Peyer's patch (tissue), 4 donors: Measurements from ENCODE around the gene SPINT1. TPM values are rescaled to one million over a fixed set of nuclear protein-coding genes. Genes with fewer than 3 reads are reported as not detected.

Experiments used
- DNase-seq, 3 donors: peaks; one replicate each; pipeline ENCODE4 v3.0.0-alpha.2; 2017 to 2019
- H3K27ac ChIP-seq, 4 donors: fragments of 200-600 bp; sonication (generic); one replicate each; pipeline ENCODE4 v1.5.1; 2016 to 2019
- H3K27me3 ChIP-seq, 2 donors: fragments of 200-600 bp; sonication (generic); one replicate each; pipeline ENCODE4 v1.5.1; 2019
- H3K36me3 ChIP-seq, 3 donors: fragments of 200-600 bp; sonication (generic); one replicate each; pipeline ENCODE4 v1.5.1; 2016 to 2019
- H3K4me1 ChIP-seq, 4 donors: fragments of 200-600 bp; sonication (generic); one replicate each; pipeline ENCODE4 v1.5.1; 2016 to 2019
- H3K4me3 ChIP-seq, 4 donors: fragments of 200-600 bp; sonication (generic); 1 replicate in 3 of 4; 2 replicates in 1 of 4; pipeline ENCODE4 v1.5.1; 2016 to 2019; ENCODE audit warnings: mild to moderate bottlenecking in 1 of 4
- H3K9me3 ChIP-seq, 4 donors: fragments of 200-600 bp; sonication (generic); one replicate each; pipeline ENCODE4 v1.5.1; 2016 to 2019; ENCODE audit warnings: mild to moderate bottlenecking in 1 of 4
- POLR2A ChIP-seq, 2 donors: fragments of 450-650 bp; IDR thresholded peaks; one replicate each; pipeline ENCODE4 v1.5.1; 2017; ENCODE audit warnings: antibody characterized with exemption in 2 of 2, mild to moderate bottlenecking in 2 of 2, moderate library complexity in 2 of 2
- total RNA-seq, 4 donors: library from RNA; depleted of rRNA; stranded (reverse); fragments of >200 nt; gene quantifications; one replicate each; pipeline ENCODE4 v1.1.0, GENCODE V29; 2016
- TF ChIP-seq, protein P1 (sequence below), 6 experiments: fragments of 450-650 bp in 4 of 6; fragments of 200-600 bp in 2 of 6; sonication (generic) in 1 of 6; IDR thresholded peaks; one replicate each; pipeline ENCODE4 v1.5.1; 2017 to 2019; ENCODE audit warnings: antibody characterized with exemption in 6 of 6, mild to moderate bottlenecking in 3 of 6, moderate library complexity in 1 of 6

SPINT1 gene
- total RNA-seq, 4 donors from 2014 or later: 103 to 991 (median 784) TPM

DNA sequence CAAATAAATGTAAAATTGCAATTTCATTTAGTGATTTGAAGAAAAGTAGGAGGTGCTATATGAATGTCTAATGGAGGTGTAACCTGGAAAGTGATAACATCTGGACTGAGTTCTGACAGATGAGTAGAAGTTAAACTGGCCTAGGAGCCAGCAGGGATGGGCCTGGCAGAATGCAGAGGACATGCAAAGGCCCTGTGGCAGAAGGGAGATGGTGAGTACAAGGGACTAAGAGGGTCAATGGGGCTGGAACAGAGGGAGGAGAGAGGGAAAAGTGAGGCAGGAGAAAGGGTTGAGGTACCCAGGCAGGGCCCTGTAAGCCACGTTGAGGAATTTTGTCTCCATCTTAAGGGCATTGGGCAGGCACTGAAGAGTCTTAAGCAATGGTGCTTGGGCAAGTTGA lies 12.0 kb upstream of the SPINT1 start:
- no peak overlapping the region for H3K4me3 ChIP-seq
- no peak overlapping the region for H3K27ac ChIP-seq
- no peaks in the 10 kb centered on the region for H3K36me3 ChIP-seq
- H3K27me3 ChIP-seq: no peaks in the 10 kb centered on the region
- TF ChIP-seq POLR2A (IDR thresholded peaks at IDR 0.05): no peak
- H3K9me3 ChIP-seq: no peaks in the 10 kb centered on the region
- no peaks in the 10 kb centered on the region for H3K4me1 ChIP-seq
- no peak for DNase-seq

DNA sequence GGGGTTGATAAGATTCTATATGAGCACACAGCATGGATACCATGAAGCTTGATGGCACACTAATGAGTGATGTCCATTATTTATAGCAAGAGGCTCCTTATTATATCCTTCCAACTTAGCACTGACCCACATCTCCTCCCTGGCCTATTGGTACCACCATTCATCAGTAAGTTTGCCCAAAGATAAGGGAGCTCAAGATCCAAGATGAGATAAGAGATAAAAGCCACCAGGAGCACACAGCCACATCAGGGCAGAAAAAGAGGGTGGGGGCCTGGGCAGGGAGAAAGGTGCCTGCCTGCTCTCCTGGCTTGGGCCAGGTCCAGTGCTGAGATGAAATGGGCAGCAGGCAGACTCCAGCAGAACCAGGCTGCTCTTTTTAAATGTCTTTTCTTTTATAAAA lies 10.9 kb upstream of the SPINT1 start:
- H3K9me3 ChIP-seq: no peaks in the 10 kb centered on the region
- DNase-seq: no peak
- TF ChIP-seq, protein P1, sequence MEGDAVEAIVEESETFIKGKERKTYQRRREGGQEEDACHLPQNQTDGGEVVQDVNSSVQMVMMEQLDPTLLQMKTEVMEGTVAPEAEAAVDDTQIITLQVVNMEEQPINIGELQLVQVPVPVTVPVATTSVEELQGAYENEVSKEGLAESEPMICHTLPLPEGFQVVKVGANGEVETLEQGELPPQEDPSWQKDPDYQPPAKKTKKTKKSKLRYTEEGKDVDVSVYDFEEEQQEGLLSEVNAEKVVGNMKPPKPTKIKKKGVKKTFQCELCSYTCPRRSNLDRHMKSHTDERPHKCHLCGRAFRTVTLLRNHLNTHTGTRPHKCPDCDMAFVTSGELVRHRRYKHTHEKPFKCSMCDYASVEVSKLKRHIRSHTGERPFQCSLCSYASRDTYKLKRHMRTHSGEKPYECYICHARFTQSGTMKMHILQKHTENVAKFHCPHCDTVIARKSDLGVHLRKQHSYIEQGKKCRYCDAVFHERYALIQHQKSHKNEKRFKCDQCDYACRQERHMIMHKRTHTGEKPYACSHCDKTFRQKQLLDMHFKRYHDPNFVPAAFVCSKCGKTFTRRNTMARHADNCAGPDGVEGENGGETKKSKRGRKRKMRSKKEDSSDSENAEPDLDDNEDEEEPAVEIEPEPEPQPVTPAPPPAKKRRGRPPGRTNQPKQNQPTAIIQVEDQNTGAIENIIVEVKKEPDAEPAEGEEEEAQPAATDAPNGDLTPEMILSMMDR (IDR thresholded peaks at IDR 0.05): no peak
- TF ChIP-seq POLR2A (IDR thresholded peaks at IDR 0.05): no peak

DNA sequence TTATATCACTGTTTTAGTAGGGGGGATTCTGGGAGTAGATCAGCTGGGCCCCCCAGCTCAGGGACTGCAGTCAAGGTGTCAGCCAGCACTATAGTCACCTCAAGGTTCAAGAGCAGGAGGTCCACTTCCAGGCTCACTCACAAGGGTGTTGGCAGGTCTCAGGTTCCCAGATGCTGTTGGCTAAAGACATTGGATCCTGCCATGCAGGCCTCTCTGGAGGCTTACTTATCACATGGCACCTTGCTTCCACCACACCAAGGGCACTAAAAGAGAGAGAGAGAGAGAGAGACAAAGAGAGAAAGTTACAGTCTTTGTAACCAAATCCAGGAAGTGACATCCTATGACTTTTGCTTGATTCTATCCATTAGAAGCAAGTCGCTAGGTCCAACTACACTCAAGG lies 7.8 kb upstream of the SPINT1 start:
- Histone ChIP-seq H3K4me3 (no peak overlapping the region), H3K9me3 (no peaks in the 10 kb centered on the region), H3K36me3 (no peaks in the 10 kb centered on the region), H3K4me1 (no peaks in the 10 kb centered on the region), H3K27ac (no peak overlapping the region), H3K27me3 (no peaks in the 10 kb centered on the region)
- no peak for TF ChIP-seq POLR2A (IDR thresholded peaks at IDR 0.05)
- TF ChIP-seq, protein P1 (IDR thresholded peaks at IDR 0.05): no peak
- DNase-seq: no peak

More for the DNA sequence above, 10.9 kb upstream of the SPINT1 start:
- H3K36me3 ChIP-seq: no peaks in the 10 kb centered on the region
- no peak overlapping the region for H3K27ac ChIP-seq
- no peak overlapping the region for H3K4me3 ChIP-seq
- H3K4me1 ChIP-seq: no peaks in the 10 kb centered on the region
- no peaks in the 10 kb centered on the region for H3K27me3 ChIP-seq

DNA sequence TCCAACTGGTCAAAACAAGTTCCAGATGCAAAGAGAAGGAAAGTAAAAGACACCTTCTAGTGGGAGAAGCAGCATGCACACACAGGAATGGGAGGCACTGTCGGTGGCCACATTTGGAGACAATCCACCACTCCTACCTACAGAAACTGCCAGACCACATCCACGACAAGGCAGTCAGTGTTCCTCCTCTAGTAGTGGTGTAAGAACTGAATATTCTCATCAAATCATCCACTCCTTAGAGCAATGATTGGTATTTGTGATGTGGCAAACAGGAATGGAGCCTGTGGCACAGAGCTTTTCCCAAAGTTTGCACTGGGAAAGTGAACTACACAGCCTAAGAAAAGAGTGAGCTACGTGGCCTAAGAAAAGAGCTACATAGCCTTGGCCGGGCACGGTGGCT lies 5.1 kb upstream of the SPINT1 start:
- H3K9me3 ChIP-seq: no peaks in the 10 kb centered on the region
- H3K27ac ChIP-seq: no peak overlapping the region
- no peak for DNase-seq
- no peak for TF ChIP-seq POLR2A (IDR thresholded peaks at IDR 0.05)
- TF ChIP-seq, protein P1 (IDR thresholded peaks at IDR 0.05): no peak
- H3K36me3 ChIP-seq: no peaks in the 10 kb centered on the region
- no peak overlapping the region for H3K4me3 ChIP-seq
- no peaks in the 10 kb centered on the region for H3K27me3 ChIP-seq
- peaks cover 0 to 6% (median 0%) of the 10 kb centered on the region in 4 donors for H3K4me1 ChIP-seq

DNA sequence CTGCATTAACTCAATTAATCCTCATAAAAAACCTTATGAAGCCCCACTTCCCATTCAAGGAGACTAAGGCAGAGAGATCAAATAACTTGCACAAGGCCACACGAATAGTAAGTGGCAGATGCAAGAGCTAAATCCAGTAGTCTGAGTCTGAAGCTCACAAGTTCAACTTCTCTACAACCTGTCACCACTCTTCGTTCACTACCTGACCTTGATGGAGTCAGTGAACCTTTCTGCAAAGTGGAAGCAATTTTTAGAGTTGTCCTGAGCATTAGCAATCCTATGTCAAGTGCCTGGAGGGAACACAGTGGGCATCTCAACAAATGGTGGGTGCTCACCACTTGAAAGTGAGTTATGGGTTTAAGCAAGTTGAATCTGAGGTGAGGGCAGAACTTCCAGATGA lies 2.1 kb upstream of the SPINT1 start:
- peaks cover 0 to 9% (median 4%) of the 10 kb centered on the region in 4 donors for H3K4me1 ChIP-seq
- no peaks in the 10 kb centered on the region for H3K36me3 ChIP-seq
- TF ChIP-seq, protein P1 (IDR thresholded peaks at IDR 0.05): no peak
- TF ChIP-seq POLR2A (IDR thresholded peaks at IDR 0.05): no peak
- H3K27me3 ChIP-seq: no peaks in the 10 kb centered on the region
- no peak overlapping the region for H3K4me3 ChIP-seq
- no peak for DNase-seq
- H3K9me3 ChIP-seq: no peaks in the 10 kb centered on the region
- no peak overlapping the region for H3K27ac ChIP-seq

DNA sequence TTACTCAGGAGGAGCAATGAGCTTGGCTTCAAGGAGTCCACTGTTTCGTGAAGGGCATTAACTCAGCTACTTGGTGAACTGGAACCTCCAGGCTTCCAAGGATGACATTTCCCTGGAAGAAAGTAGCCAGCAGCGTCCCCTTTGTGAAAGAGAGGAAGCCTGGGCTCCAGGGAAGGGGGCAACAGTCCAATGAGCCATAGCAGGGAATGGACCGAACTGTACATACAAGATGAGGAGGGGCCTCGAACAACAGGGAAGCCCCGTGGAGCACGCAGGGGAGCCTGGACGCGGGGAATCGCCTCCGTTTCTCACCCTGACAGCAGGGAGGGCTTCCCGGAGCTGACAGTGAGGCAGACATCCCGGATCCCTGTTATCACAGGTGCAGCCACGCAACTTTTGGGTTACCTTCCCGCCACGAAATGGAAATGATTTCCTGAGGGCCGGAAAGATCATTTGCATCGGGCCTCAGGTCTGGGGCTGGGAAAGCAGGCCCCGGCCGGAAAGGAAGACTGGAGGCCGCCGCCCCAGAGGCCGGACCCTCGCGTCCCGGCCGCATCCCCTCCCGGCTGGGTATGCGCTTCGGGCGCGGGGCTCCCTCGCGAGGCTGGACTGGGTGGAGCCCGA lies 475 bp upstream of the SPINT1 start:
- Histone ChIP-seq H3K36me3 (no peaks in the 10 kb centered on the region), H3K4me1 (peaks cover 0 to 20% (median 11%) of the 10 kb centered on the region in 4 donors), H3K4me3 (peak overlapping the region; percentile 60 to 76 (median 71)), H3K27me3 (no peaks in the 10 kb centered on the region), H3K27ac (peak overlapping the region; percentile 61 to 94 (median 88)), H3K9me3 (no peaks in the 10 kb centered on the region)
- DNase-seq: no peak
- TF ChIP-seq, protein P1 (IDR thresholded peaks at IDR 0.05): no peak
- no peak for TF ChIP-seq POLR2A (IDR thresholded peaks at IDR 0.05)
